ENCODE results near the gene KRTAP5-3.

DNA sequence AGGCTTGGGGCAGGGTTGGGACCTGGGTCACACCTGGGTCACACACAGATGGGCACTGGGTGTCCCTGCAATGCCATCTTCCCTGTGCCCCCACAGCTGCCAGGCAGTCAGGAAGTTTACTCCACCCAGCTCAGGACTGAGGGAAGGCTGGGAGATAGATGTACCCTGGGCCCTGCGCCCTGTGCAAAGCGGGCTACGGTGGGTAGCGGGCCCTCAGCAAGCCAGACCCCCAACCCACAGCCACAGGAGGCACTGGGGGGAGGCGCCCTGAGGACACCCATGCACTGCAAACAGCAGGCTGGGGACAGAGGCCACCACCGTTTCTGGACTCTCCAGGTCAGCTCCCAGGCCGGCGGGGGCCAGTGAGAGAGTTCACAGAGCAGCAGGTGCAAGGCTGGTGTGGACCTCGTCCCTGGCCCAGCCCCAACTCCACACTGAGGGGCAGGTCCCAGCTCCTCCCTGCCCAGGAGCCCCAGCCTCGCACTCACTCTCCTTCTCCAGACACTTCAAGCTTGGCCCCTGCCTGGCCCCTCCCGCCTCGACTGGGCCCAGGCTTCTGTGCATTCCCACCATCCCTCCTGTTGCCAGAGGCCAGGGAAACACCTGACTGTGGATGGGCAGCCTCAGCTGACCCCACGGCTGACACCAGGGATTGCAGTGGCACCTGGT is 41.1 kb downstream of the KRTAP5-3 start:
- TF ChIP-seq ZNF384 (IDR thresholded peaks at IDR 0.05) (no peak), FOXK2 (IDR thresholded peaks at IDR 0.05) (no peak), FOXM1 (IDR thresholded peaks at IDR 0.05; ENCODE audit: borderline replicate concordance) (no peak), ARNT (IDR thresholded peaks at IDR 0.05) (no peak), TARDBP (IDR thresholded peaks at IDR 0.05) (no peak), SUZ12 (IDR thresholded peaks at IDR 0.05) (no peak), FOXA1 (IDR thresholded peaks at IDR 0.05) (no peak), L3MBTL2 (conservative IDR thresholded peaks at IDR 0.05) (no peak), SP1 (IDR thresholded peaks at IDR 0.05) (no peak), BHLHE40 (IDR thresholded peaks at IDR 0.05; ENCODE audit: borderline replicate concordance) (no peak), HDGF (IDR thresholded peaks at IDR 0.05; ENCODE audit: borderline replicate concordance) (no peak), ELF4 (IDR thresholded peaks at IDR 0.05) (no peak)

All from HEK293T (cell line).